ENCODE measurements around the gene SPOPL. TPM values are rescaled to one million over a fixed set of nuclear protein-coding genes. Genes with fewer than 3 reads are reported as not detected.

Gene SPOPL
- total RNA-seq, 1 experiment from 2014 or later = 15.8 TPM

DNA sequence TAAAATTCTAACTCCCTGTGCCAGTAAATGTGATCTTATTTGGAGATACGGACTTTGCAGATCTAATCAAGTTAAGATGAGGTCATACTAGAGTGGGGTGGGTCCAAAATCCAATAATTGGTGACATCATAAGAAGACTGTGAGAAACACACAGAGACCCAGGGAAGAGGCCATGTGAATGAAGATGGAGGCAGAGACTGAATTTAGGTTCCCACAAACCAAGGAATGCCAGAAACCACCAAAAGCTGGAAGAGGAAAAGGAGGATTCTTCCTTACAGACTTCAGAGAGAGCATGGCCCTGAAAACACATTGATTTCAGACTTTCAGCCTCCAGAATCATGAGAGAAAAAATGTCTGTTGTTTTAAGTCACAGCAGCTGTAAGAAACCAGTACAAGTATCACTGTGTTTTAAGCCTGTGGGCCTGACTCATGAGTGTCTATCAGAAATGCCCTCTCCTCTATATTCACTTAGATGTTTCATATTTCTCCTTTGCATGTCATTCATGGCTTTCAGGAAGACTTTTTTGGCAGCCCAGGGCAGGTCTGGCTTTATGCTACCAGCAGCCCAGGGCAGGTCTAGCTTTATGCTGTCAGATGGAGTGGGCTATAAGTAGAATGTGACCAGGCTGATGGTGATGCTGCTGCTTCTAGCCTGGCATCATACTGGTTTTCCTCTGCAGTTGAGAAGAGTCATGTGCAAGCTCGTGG, 100.0 kb downstream of the SPOPL start:
- no peaks in the 10 kb centered on the region for H3K27me3 Mint-ChIP-seq (ENCODE audit: insufficient read depth, unreplicated experiment)
- ChIA-PET CTCF (no interaction called here), POLR2A (no interaction called here)
- no peaks in the 10 kb centered on the region for H3K4me1 Mint-ChIP-seq (ENCODE audit: insufficient read depth, unreplicated experiment)
- no peaks in the 10 kb centered on the region for H3K9me3 Mint-ChIP-seq (ENCODE audit: unreplicated experiment)
- no peak overlapping the region for H3K27ac Mint-ChIP-seq (ENCODE audit: low read depth, unreplicated experiment)
- H3K4me3 Mint-ChIP-seq (ENCODE audit: unreplicated experiment) = no peak overlapping the region
- TF ChIP-seq, protein P1, sequence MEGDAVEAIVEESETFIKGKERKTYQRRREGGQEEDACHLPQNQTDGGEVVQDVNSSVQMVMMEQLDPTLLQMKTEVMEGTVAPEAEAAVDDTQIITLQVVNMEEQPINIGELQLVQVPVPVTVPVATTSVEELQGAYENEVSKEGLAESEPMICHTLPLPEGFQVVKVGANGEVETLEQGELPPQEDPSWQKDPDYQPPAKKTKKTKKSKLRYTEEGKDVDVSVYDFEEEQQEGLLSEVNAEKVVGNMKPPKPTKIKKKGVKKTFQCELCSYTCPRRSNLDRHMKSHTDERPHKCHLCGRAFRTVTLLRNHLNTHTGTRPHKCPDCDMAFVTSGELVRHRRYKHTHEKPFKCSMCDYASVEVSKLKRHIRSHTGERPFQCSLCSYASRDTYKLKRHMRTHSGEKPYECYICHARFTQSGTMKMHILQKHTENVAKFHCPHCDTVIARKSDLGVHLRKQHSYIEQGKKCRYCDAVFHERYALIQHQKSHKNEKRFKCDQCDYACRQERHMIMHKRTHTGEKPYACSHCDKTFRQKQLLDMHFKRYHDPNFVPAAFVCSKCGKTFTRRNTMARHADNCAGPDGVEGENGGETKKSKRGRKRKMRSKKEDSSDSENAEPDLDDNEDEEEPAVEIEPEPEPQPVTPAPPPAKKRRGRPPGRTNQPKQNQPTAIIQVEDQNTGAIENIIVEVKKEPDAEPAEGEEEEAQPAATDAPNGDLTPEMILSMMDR (IDR thresholded peaks at IDR 0.05; ENCODE audit: unreplicated experiment) = no peak
- H3K36me3 Mint-ChIP-seq (ENCODE audit: insufficient read depth, unreplicated experiment) = no peaks in the 10 kb centered on the region
- no TSS peak for BruUV-seq (replicated peaks)
- DNase-seq (ENCODE audit: unreplicated experiment) = no peak
- intact Hi-C loops (cut with micrococcal nuclease) = no loop called here

DNA sequence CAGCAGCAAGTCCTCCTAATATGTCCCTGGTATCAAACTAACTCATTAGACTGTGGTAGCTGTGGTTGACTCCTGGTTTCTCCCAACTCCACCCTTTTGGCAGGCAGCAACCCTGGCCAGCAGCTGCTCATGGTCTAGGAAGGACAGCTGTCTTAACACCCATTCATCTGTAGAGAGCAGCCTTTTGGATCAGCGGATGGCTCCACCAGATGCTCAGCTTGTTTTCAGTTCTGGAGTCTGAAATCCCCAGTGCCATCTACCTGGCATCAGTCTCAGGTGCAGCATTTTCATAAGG, 100.5 kb downstream of the SPOPL start:
- POLR2A ChIA-PET = interaction anchor here (0.6 to 1.1 kb wide), 2 partner anchors 94 to 101 kb away, joined by 3 read pairs; partner anchors contain the start of gene SPOPL
- H3K27me3 Mint-ChIP-seq (ENCODE audit: insufficient read depth, unreplicated experiment) = no peaks in the 10 kb centered on the region
- TF ChIP-seq, protein P1 (IDR thresholded peaks at IDR 0.05; ENCODE audit: unreplicated experiment) = no peak
- DNase-seq (ENCODE audit: unreplicated experiment) = no peak
- H3K36me3 Mint-ChIP-seq (ENCODE audit: insufficient read depth, unreplicated experiment) = no peaks in the 10 kb centered on the region
- intact Hi-C loops (cut with micrococcal nuclease) = no loop called here
- no peaks in the 10 kb centered on the region for H3K4me1 Mint-ChIP-seq (ENCODE audit: insufficient read depth, unreplicated experiment)
- CTCF ChIA-PET = interaction anchor here (0.7 kb wide), 1 partner anchor 326 kb away, joined by 3 read pairs; no protein-coding TSS in a partner anchor
- no peaks in the 10 kb centered on the region for H3K9me3 Mint-ChIP-seq (ENCODE audit: unreplicated experiment)
- no TSS peak for BruUV-seq (replicated peaks)
- no peak overlapping the region for H3K27ac Mint-ChIP-seq (ENCODE audit: low read depth, unreplicated experiment)
- no peak overlapping the region for H3K4me3 Mint-ChIP-seq (ENCODE audit: unreplicated experiment)

GRCh38 chr2:138607746-138608145, 106.2 kb downstream of the SPOPL start:
- H3K4me3 Mint-ChIP-seq (ENCODE audit: unreplicated experiment) = no peak overlapping the region
- no peaks in the 10 kb centered on the region for H3K36me3 Mint-ChIP-seq (ENCODE audit: insufficient read depth, unreplicated experiment)

GRCh38 chr2:138609446-138609845, 107.9 kb downstream of the SPOPL start:
- Mint-ChIP-seq H3K4me1 (ENCODE audit: insufficient read depth, unreplicated experiment) (no peaks in the 10 kb centered on the region), H3K9me3 (ENCODE audit: unreplicated experiment) (no peaks in the 10 kb centered on the region), H3K36me3 (ENCODE audit: insufficient read depth, unreplicated experiment) (peaks cover 7% of the 10 kb centered on the region), H3K27me3 (ENCODE audit: insufficient read depth, unreplicated experiment) (no peaks in the 10 kb centered on the region), H3K4me3 (ENCODE audit: unreplicated experiment) (no peak overlapping the region), H3K27ac (ENCODE audit: low read depth, unreplicated experiment) (no peak overlapping the region)
- ChIA-PET CTCF (no interaction called here), POLR2A (no interaction called here)
- no peak for DNase-seq (ENCODE audit: unreplicated experiment)
- no TSS peak for BruUV-seq (replicated peaks)
- intact Hi-C loops (cut with micrococcal nuclease) = no loop called here
- TF ChIP-seq, protein P1 (IDR thresholded peaks at IDR 0.05; ENCODE audit: unreplicated experiment) = no peak

More at GRCh38 chr2:138607746-138608145, 106.2 kb downstream of the SPOPL start:
- no peak overlapping the region for H3K27ac Mint-ChIP-seq (ENCODE audit: low read depth, unreplicated experiment)
- CTCF ChIA-PET = interaction anchor here (0.7 kb wide), 1 partner anchor 14 kb away, joined by 3 read pairs; no protein-coding TSS in a partner anchor
- TF ChIP-seq, protein P1 (IDR thresholded peaks at IDR 0.05; ENCODE audit: unreplicated experiment) = no peak
- no peaks in the 10 kb centered on the region for H3K9me3 Mint-ChIP-seq (ENCODE audit: unreplicated experiment)
- DNase-seq (ENCODE audit: unreplicated experiment) = no peak
- intact Hi-C loops (cut with micrococcal nuclease) = no loop called here
- H3K4me1 Mint-ChIP-seq (ENCODE audit: insufficient read depth, unreplicated experiment) = no peaks in the 10 kb centered on the region
- POLR2A ChIA-PET = no interaction called here
- BruUV-seq (replicated peaks) = no TSS peak
- H3K27me3 Mint-ChIP-seq (ENCODE audit: insufficient read depth, unreplicated experiment) = no peaks in the 10 kb centered on the region
